Measurements from ENCODE around the gene COPZ1. TPM values are rescaled to one million over a fixed set of nuclear protein-coding genes. Genes with fewer than 3 reads are reported as not detected.

COPZ1 gene
- total RNA-seq, 1 donor from 2014 or later: 139 TPM

- intact Hi-C loops (cut with micrococcal nuclease): loop anchor here (2.0 kb wide), 3 partner anchors 21 to 141 kb away; no protein-coding TSS in a partner anchor
Measured at GRCh38 chr12:54357506-54358190, 32.7 kb downstream of the COPZ1 start.

DNA sequence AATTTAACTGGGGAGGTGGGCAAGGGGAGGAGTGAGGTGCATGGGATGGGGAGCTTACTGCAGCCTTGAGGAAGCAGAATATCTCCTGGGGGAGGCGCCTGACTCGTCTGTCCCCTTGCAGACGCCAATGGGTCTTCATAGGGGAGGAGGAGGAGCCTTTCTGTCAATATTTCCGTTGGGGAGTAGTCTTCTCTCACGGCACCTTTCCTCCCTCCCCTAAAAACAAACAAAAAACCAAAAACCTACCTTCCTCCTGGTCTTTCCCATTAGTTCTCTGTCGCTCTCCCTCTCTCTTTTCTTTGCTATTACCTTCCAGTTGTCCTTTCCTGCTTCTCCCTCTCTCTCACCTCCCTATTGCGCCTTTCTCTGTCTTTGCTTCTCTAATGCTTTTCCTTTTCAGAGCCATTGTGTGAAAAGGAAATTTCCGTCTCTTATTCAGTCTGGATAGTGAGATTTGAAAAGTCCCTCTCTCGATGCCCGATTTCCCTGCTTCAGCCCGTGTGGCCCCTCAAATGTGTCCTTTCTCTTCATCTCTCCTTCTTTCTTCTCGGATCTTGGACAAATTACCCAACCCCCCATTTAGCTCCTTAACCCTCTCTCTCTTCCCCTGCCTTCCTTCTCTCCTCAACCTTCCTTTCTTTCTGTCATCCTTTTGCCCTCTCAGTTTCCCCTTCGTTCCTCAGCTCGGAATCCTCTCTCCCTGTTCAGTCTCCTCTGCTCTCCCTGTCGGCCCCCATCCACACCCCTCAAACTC, 33.4 kb downstream of the COPZ1 start:
- intact Hi-C loops (cut with micrococcal nuclease): loop anchor here (2.0 kb wide), 3 partner anchors 22 to 142 kb away; no protein-coding TSS in a partner anchor

GRCh38 chr12:54358945-54359761, 34.2 kb downstream of the COPZ1 start:
- intact Hi-C loops (cut with micrococcal nuclease): loop anchor here (1.0 to 2.0 kb wide), 6 partner anchors 9 to 142 kb away; partner anchors contain the start of genes CBX5, COPZ1 and HNRNPA1

GRCh38 chr12:54359762-54360351, 34.9 kb downstream of the COPZ1 start:
- intact Hi-C loops (cut with micrococcal nuclease): loop anchor here (1.0 to 2.0 kb wide), 6 partner anchors 8 to 143 kb away; partner anchors contain the start of genes CBX5, COPZ1 and HNRNPA1

DNA sequence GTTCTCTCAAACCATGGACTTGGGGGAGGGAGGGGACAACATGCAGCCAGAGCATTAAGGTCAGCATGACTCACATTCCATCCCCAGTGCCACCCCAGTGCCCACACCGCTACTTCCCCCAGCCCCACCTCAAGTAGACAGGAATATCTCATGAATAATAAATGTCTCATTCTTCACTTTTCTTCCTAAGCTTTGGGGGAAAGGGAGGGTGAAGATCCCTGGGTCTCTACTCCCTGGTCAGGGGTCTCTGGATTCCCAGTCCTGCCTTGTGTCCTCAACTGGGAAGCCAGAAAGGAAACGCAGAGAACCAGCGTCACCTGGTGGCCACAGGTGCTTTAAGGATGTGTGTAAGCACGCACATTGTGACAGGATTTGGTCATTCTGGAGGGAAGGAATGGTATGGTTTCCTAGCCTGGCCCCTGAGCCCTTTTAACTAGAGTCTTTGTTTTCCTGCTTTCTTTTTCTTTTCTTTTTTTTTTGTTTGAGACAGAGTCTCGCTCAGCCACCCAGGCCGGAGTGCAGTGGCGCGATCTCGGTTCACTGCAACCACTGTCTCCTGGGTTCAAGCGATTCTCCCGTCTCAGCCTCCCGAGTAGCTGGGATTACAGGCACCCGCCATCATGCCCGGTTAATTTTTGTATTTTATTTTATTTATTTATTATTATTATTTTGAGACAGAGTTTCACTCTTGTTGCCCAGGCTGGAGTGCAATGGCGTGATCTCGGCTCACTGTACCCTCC, 36.0 kb downstream of the COPZ1 start:
- intact Hi-C loops (cut with micrococcal nuclease): loop anchor here (1.0 kb wide), 2 partner anchors 67 to 110 kb away; no protein-coding TSS in a partner anchor

DNA sequence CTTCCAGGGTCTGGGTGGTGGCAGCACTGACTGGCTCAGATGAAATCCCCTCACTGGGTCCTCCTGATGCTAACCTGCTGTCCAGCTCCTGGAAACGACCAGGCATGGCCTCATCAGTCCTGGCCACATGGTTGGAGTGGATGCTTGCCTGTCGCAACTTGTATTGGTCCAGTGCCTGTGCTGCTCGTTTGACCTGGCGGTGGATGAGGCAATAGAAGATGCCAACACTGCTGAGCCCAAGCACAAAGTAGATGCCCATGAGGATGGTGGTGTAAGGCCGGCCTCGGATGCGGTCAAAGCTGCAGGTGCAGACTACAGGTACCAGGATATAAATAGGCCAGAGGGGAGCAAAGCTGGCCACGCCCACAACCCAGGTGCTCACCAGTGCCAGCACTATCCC, 38.1 kb downstream of the COPZ1 start:
- intact Hi-C loops (cut with micrococcal nuclease): no loop called here

DNA sequence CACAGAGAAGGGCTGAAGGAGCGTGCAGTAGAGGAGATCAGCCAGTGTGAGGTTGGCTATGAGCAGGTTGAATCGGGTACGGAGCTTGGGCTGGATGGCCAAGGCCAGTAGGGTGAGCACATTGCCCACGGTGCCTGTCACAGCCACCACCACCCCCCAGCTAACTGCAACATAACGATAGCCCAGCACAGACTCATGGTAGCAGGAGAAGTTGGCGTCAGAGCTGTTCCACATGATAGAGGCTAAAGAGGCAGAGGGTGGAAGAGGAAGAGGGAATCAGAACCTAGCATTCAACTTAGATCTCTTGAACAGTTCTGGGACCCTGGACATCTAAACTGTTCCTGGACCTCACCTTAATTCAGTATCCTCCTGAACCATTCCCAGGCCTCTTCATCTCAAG, 38.7 kb downstream of the COPZ1 start:
- intact Hi-C loops (cut with micrococcal nuclease): no loop called here

DNA sequence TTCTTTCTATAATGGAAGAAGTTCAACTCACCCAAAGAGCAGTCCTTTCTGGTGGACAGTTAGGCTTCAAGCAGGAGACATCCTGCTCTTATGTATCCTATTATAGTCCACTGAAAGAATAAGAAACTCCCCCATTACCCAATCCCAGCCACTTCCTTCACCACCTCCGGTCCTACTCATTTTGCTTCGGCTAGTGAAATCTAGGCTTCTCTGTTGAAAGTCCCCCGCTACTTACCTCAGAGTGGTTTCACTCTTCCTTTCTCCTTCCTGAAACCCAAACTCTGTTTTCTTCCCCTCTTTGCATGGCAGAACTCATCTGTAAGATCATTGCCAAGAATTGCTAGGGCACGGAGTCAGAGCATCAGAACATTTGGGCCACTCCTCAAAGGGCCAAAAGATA, 39.5 kb downstream of the COPZ1 start, which contains the start of gene GPR84:
TSS of gene GPR84 (minus strand) at position 74 of the 400 bp plus-strand sequence. CDS start 635 bp downstream, outside the sequence.
- intact Hi-C loops (cut with micrococcal nuclease): no loop called here

DNA sequence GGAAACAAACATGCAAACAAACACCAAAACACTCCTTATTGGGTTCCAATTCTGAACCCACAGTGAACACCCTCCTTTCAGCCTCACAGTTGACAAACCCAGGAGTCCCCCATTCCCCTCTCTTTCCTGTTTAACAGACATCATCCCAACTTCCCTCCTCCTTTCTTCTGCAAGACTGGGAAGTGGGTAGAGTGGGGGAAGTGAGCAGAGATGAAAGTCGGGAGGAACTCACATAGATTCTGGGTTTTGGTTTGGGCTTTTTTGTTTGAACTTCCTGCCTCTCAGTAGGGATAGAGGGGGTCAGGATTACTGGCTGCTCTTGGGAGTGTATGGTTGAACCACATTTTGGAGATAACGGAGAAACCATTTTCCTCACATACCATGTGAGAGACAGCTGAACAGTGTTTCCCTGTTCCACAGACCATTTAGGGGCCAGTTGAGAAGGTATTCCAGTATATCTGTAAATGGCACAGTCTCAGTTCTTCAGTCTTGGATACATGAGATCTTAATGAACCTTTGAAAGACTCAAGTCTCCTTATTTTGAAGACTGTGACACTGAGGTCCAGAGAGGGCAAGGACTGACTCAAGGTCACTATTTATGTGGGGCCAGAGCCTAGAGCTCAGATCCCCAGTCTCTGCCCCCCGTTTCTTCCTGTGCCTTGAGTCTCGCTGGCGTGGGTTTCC, 43.2 kb downstream of the COPZ1 start:
- intact Hi-C loops (cut with micrococcal nuclease): loop anchor here (1.0 to 2.0 kb wide), 5 partner anchors 9 to 148 kb away; no protein-coding TSS in a partner anchor

GRCh38 chr12:54368709-54369596, 44.0 kb downstream of the COPZ1 start:
- intact Hi-C loops (cut with micrococcal nuclease): loop anchor here (1.0 to 2.0 kb wide), 5 partner anchors 10 to 149 kb away; no protein-coding TSS in a partner anchor

DNA sequence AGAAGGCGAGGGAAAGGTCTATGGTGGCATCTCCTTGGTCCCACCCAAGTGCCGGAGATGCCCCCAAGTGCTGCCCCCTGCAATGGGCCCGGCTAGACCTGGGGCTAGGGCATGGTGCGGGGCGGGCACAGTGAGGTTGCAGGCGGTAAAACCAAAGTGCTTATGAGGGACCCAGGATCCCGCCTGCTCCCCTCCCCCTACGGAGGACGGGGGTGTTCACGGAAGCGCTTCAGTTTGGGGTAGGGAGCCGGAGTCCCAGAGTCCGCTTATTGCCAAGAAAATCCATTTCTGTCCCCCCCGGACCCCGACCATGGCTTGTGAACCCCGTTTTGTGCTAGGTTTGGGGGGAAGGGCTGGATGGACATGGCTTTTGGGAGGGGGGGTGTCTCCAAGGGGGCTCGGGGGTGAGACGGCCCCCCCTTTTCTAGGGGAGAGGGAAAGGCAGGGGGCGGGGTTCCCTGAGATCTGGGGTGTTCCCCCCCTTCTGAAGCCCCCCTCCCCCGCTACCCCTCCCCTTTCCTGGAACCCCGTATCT, 44.7 kb downstream of the COPZ1 start:
- intact Hi-C loops (cut with micrococcal nuclease): loop anchor here (2.0 kb wide), 1 partner anchor 119 kb away; no protein-coding TSS in a partner anchor

GRCh38 chr12:54370171-54370730, 45.3 kb downstream of the COPZ1 start:
- intact Hi-C loops (cut with micrococcal nuclease): no loop called here

GRCh38 chr12:54371328-54372112, 46.6 kb downstream of the COPZ1 start:
- intact Hi-C loops (cut with micrococcal nuclease): no loop called here

DNA sequence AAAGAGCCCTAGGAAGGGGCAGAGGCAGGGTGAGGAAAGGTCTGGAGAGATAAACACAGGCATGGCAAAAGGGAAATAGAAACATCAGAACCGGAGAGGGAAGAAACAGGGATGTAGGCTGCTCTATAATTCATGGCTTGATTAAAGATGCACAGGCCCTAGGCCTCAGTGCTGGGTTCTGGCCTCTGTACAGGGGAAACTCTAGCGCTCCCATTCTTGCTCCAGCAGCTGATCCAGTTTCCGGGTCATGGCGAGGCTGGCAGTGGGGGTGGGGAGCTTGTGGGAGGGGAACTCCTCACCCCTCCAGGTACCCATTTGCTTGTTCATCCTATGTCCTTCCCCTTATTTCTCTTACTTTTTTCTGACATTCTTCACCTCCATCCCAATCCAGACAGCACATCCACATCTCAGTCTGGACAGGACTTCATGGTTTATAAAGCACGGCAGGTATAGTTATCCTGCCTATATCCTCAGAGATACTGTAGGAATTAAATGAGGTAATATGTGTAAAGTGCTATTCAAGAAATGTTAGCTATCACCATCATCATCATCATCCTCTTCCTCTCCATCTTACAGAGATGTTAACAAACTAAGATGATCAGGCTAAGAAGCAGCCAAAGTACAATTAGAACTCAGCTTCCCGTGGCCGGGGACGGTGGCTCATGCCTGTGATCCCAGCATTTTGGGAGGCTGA, 47.3 kb downstream of the COPZ1 start:
- intact Hi-C loops (cut with micrococcal nuclease): no loop called here

GRCh38 chr12:54373649-54374561, 49.0 kb downstream of the COPZ1 start:
- intact Hi-C loops (cut with micrococcal nuclease): no loop called here

Measured in T-helper 2 cell treated with Interferon-gamma antibody and Interleukin-4, amounts not matched to agents 100 ng/mL and 5 ng/mL, for 36 hours (primary cell).